GM19324 (cell line): ENCODE measurements around the gene RRAS2.
"Not testable (repeated sequence)": the region's sequence is repeated elsewhere in the genome, so short reads cannot be mapped to it uniquely, and the experiment has no call there.

ENCODE experiments used
- ATAC-seq: cut with Tn5 transposase; IDR thresholded peaks from one replicate; pipeline ENCODE4 v1.9.1; 2021; ENCODE audit warnings: mild to moderate bottlenecking, moderate library complexity; ENCODE audit not compliant: unreplicated experiment, low FRiP score

Gene RRAS2

GRCh38 chr11:14261066-14261465 is 97.9 kb downstream of the RRAS2 start:
- no peak for ATAC-seq

- ATAC-seq = no peak
Observed at GRCh38 chr11:14259878-14260277, 99.1 kb downstream of the RRAS2 start.

DNA sequence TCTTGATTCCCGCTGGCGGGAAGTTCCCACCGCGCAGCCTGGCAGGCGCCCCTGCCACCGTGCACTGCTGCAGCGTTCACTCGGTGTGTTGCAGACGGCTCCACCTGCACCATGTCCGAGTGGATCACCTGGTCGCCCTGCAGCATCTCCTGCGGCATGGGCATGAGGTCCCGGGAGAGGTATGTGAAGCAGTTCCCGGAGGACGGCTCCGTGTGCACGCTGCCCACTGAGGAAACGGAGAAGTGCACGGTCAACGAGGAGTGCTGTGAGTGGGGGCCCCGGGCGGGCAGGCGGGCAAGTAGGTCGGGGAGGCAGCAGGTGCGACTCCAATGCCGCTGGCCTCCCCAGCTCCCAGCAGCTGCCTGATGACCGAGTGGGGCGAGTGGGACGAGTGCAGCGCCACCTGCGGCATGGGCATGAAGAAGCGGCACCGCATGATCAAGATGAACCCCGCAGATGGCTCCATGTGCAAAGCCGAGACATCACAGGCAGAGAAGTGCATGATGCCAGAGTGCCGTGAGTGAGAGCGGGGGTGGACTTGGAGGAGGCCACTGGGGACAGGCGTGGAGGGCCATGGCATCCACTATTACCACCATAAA is 99.7 kb downstream of the RRAS2 start:
- no peak for ATAC-seq

- ATAC-seq = no peak
Observed at GRCh38 chr11:14258221-14258935, 100.6 kb downstream of the RRAS2 start.

- no peak for ATAC-seq
Observed at GRCh38 chr11:14255238-14255534, 103.8 kb downstream of the RRAS2 start.

- no peak for ATAC-seq
Observed at GRCh38 chr11:14254533-14255237, 104.3 kb downstream of the RRAS2 start.

DNA sequence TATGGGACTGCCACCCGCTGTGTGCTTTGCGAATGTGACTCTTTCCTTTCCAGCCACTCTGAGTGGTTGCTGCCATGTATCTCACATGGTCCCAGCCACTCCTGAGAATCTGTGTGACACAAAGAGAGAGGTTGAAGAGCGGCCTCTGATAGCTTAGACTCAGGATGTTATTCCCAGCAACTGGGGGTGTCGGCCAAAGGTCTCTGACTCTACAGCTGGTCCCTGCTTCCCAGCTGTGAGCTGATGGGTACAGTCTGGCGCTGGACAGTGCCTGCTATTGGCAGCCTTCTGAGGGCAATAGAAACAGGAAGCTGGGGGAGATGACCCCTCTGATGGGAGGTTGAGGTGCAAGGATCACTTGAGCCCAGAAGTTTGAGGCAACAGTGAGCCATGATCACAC is 105.1 kb downstream of the RRAS2 start:
- no peak for ATAC-seq

GRCh38 chr11:14253421-14253820 is 105.6 kb downstream of the RRAS2 start:
- ATAC-seq = no peak

- ATAC-seq = not testable (repeated sequence)
Observed at GRCh38 chr11:14252501-14252900, 106.5 kb downstream of the RRAS2 start.

DNA sequence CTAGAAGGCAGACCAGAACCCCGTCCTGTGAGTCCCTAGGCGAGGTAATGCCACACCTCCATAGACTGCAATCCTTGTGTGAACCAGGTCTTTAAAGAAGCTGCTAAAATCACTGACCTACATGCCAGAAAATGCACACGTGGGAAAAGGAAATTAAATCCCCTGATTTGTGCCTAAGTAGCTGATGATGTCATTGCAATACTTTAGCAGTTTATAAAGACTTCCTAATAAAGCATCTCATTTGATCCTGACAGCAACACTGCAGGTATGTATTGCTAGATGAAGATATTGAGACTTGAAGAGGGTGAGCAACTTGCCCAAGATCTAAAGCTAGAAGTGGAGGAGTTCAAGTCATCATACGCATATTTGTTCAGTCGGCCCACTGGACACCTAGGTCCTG is 107.2 kb downstream of the RRAS2 start:
- no peak for ATAC-seq

DNA sequence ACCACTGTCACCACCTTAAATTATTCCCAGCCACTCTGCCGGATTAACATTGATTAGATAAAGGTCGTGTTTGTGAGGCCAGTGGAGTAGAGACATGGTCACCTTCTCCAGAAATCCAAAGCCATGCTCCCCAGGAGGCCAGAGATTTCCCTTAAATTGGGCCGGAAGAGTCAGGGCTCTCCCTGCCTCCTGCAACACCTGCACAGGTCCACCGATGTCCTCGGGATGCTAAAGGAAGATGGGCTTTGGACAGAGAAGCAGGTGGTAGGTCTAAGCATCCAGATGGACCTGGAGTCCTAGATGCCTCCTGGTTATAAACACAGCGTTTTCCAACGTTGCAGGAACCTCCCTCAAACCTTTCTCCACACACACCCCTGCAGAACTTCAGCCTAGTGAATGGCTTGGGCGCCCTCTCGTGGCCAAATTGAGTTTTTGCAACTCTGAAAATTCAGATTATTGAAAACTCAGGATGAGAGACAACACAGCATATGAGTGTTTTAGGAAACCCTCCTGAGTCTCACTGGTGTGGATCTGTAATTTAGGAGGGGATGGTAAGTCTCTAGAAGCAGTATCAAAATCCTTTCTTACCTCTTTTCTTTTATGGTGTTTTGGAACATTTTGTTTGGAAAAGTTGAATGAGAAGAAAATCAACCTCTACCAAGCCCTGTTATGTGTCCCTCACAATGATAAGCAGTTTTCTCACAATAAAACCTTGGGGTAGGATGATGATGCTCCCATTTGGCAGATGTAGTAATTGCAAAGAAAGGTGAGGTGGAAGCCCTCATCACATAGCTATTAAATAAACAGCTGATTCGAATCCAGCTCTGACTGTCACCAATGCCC is 109.6 kb downstream of the RRAS2 start:
- no peak for ATAC-seq

- no peak for ATAC-seq
Observed at GRCh38 chr11:14248580-14248981, 110.4 kb downstream of the RRAS2 start.

DNA sequence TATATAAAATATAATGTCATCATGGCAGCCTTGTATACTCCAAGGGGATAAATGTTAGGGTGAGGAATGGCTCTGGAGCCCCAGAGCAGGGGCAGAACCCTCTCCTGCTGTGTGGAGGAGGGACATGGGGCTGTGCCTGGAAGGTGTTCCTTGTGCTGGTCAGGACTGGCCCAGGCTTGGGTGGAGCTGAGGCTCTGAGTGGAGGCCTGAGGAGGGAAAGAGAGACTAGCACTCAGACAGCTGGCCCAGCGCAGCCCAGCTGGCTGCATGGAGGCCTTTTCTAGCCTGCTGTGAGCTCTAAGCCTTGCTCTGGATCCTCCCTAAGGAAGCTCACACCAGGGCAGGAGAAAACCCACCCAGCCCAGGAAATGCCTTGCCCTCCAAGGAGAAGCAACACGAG is 113.5 kb downstream of the RRAS2 start:
- no peak for ATAC-seq

- no peak for ATAC-seq
Observed at GRCh38 chr11:14244926-14245325, 114.1 kb downstream of the RRAS2 start.

GRCh38 chr11:14242733-14243132 is 116.2 kb downstream of the RRAS2 start:
- no peak for ATAC-seq

DNA sequence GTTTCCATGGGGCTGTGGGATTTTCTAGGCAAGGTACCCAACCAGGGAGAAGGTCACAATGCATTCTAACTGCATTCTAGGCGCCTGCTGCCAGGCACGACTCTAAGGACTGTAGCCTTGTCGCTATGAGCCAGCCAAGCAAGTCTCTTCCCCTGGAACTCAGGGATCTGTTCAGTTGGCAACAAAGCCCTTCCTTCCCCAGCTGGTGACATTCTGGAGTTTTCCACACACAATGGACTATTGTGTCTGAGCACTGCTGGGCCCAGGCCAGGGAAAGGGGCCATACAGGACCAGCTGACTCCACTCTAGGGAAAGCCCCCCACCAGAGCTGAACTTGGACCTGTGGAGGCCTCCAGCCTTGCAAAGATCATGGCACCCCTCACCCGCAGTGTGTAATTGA is 116.8 kb downstream of the RRAS2 start:
- ATAC-seq = no peak

DNA sequence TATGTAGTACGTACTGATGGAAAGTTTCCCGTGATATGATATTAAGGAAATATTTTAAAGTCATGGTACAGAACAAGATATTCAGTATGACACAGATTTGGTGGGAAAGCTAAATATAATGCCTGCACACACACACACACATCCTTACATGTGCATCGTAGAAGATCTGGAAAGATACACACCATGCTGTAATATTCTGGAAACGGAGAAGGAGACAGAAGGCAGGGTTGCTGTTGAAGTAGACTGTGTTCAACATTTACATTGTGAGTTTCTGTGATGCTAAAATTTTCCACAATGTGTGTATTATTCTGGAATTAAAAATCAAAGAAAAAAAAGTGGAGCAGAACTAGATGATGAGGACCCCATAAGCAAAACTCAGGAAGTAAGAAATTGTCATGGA is 118.0 kb downstream of the RRAS2 start:
- no peak for ATAC-seq

- ATAC-seq = no peak
Observed at GRCh38 chr11:14240221-14240620, 118.8 kb downstream of the RRAS2 start.

DNA sequence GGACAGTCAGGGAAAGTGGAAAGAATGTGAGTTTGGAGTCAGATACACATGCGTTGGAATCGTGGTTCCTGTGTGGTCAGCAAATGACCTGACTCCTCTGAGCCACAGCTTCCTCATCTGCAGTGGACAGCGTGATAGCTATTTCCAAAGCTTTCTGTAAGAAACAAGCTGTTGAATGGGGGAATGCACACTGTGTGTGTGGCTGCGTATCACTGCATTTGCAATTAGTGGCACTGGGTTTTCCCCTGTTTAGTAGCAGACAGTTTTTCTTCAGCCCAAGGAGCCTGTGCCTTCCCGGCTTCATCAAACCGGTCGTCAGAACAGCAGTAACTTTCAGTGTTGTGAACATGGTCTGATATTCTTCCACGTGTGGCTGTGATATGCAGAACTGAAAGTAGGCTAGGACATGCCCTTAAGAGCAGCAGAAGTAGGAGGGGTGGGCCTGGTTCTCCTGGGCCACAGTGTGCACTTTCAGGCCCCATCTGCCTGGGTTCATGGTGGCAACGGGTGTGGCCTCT is 121.5 kb downstream of the RRAS2 start:
- ATAC-seq = peak; percentile 98

DNA sequence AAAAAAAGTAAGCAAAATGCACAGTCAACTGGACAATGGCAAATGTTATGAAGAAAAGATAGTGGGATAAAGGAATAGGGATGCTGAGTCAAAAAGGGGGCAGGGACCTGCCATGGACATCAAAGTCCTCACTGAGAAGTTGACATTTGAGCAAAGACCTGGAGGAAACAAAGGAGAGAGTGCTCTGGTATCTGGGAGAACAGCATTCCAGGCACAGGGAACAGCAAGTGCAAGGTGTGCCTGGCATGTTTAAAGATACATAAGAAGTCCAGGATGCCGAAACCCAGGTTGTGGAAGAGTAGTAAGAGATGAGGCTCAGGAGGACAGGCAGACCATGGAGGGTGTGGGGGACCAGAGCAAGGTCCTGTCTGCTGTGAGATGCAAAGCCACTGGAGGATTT is 123.3 kb downstream of the RRAS2 start:
- no peak for ATAC-seq

DNA sequence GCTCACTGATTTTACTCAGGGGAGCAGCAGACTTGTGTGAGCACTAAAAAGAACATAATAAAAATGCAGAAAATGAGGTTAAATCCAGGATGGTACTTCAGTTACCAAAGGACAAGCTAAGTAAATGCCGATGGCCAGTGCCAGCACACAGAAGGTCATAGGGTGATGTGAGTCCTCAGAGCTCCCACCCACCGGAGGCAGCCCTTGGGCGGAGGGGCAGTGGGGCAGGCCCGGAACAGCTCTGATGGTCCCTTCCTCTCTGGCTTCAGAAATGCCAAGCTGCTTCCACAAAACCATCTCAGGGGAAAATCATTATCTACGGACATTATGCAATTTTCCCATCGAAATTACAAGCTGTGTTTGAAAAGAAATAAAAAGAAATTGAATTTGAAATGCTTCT is 124.5 kb downstream of the RRAS2 start:
- no peak for ATAC-seq
